Measurements from ENCODE around the gene NAV3. TPM values are rescaled to one million over a fixed set of nuclear protein-coding genes. Genes with fewer than 3 reads are reported as not detected.

Gene NAV3
- total RNA-seq, 1 experiment from 2014 or later = 18.0 TPM

DNA sequence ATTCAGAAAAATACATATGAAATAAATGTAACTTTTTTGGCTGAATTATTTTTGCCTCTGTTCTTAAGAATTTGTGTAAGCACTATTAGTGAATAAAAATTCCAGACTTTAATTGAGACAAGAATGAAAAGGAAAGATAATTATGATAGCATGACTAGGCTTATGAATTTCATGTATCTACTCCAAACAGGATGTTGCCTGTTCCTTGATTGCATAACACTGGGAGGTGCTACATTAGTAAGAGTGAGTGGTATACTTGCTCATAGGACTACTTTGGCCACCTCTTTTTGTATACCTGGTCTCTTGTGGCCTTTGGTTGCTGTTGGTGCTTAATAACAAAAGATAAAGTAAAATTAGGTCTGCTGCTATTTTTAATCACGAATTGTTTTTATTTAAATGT, 112.8 kb downstream of the NAV3 start:
- H3K27ac ChIP-seq (ENCODE audit: low read depth, low read length, poor library complexity, severe bottlenecking) = no peak overlapping the region
- H3K4me3 ChIP-seq (ENCODE audit: low read depth, low read length, poor library complexity, severe bottlenecking) = no peak overlapping the region
- BruUV-seq (replicated peaks) = no TSS peak
- TF ChIP-seq EZH2 (IDR thresholded peaks at IDR 0.05; ENCODE audit: borderline replicate concordance, low read depth, low read length, poor library complexity, severe bottlenecking) = no peak
- TF ChIP-seq, protein P1, sequence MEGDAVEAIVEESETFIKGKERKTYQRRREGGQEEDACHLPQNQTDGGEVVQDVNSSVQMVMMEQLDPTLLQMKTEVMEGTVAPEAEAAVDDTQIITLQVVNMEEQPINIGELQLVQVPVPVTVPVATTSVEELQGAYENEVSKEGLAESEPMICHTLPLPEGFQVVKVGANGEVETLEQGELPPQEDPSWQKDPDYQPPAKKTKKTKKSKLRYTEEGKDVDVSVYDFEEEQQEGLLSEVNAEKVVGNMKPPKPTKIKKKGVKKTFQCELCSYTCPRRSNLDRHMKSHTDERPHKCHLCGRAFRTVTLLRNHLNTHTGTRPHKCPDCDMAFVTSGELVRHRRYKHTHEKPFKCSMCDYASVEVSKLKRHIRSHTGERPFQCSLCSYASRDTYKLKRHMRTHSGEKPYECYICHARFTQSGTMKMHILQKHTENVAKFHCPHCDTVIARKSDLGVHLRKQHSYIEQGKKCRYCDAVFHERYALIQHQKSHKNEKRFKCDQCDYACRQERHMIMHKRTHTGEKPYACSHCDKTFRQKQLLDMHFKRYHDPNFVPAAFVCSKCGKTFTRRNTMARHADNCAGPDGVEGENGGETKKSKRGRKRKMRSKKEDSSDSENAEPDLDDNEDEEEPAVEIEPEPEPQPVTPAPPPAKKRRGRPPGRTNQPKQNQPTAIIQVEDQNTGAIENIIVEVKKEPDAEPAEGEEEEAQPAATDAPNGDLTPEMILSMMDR (conservative IDR thresholded peaks at IDR 0.05; ENCODE audit: low read depth, low read length) = no peak
- no peaks in the 10 kb centered on the region for H3K9me3 ChIP-seq (ENCODE audit: low read depth, low read length, poor library complexity, severe bottlenecking)
- intact Hi-C loops (cut with micrococcal nuclease; ENCODE audit: unreplicated experiment) = no loop called here
- CTCF ChIA-PET = no interaction called here
- peaks cover 44% of the 10 kb centered on the region for H3K4me1 ChIP-seq (ENCODE audit: insufficient read depth, low read length, poor library complexity, severe bottlenecking)
- DNase-seq (ENCODE audit: low spot score) = peak; percentile 69
- no peaks in the 10 kb centered on the region for H3K27me3 ChIP-seq (replicated peaks; ENCODE audit: insufficient read depth, low read depth, low read length, poor library complexity)
- no peaks in the 10 kb centered on the region for H3K36me3 ChIP-seq (ENCODE audit: insufficient read depth, low read length, poor library complexity, severe bottlenecking)
- POLR2A ChIA-PET (ENCODE audit: low non-redundant PET) = no interaction called here

DNA sequence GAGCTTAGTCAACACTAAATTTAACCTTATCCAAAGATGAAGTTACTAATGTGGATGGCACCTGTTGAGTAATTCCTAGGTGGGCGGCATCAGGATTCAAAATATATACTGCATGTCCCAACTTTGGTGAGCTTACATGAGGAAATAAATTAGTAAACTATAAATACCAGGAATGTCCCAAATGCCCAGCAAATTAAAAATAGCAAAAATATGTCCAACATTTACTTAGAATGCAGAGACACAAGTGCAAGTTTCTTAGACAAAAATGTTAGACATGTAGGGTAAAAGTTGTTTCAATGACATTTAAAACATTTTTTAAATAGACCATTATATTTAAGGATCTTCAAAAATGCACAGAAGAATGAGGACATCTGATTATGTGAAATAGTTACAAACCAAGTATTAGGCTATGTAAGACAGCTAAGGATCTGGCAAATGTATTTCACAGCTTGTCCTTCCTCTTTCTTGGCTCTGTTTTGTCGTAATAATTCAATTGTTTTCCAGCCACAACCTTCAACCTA, 115.9 kb downstream of the NAV3 start:
- intact Hi-C loops (cut with micrococcal nuclease; ENCODE audit: unreplicated experiment) = no loop called here
- DNase-seq (ENCODE audit: low spot score) = no peak
- POLR2A ChIA-PET (ENCODE audit: low non-redundant PET) = no interaction called here
- no peaks in the 10 kb centered on the region for H3K36me3 ChIP-seq (ENCODE audit: insufficient read depth, low read length, poor library complexity, severe bottlenecking)
- TF ChIP-seq, protein P1 (conservative IDR thresholded peaks at IDR 0.05; ENCODE audit: low read depth, low read length) = no peak
- TF ChIP-seq EZH2 (IDR thresholded peaks at IDR 0.05; ENCODE audit: borderline replicate concordance, low read depth, low read length, poor library complexity, severe bottlenecking) = no peak
- CTCF ChIA-PET = no interaction called here
- peaks cover 19% of the 10 kb centered on the region for H3K4me1 ChIP-seq (ENCODE audit: insufficient read depth, low read length, poor library complexity, severe bottlenecking)
- no peaks in the 10 kb centered on the region for H3K27me3 ChIP-seq (replicated peaks; ENCODE audit: insufficient read depth, low read depth, low read length, poor library complexity)
- H3K4me3 ChIP-seq (ENCODE audit: low read depth, low read length, poor library complexity, severe bottlenecking) = no peak overlapping the region
- no TSS peak for BruUV-seq (replicated peaks)
- H3K27ac ChIP-seq (ENCODE audit: low read depth, low read length, poor library complexity, severe bottlenecking) = peak overlapping the region; percentile 8
- no peaks in the 10 kb centered on the region for H3K9me3 ChIP-seq (ENCODE audit: low read depth, low read length, poor library complexity, severe bottlenecking)

DNA sequence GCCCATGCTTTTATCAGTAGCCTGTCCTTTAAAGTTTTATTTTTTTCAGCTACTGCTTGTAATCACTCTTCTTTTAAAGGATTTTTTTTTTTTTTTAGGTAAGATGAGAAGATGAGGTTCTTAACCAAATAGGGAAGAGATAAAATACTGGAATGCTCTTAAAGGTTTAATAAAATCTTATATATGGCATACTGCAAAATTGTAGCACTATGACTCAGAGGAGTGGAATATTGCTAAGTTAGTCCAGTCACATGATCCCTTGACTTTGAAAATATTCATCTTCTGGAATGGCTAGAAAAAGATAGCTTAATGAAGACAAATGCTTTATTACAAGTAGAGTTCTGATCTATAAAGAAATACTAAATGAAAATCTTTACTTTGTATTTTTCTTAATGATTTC, 116.6 kb downstream of the NAV3 start:
- CTCF ChIA-PET = no interaction called here
- intact Hi-C loops (cut with micrococcal nuclease; ENCODE audit: unreplicated experiment) = no loop called here
- no peak overlapping the region for H3K4me3 ChIP-seq (ENCODE audit: low read depth, low read length, poor library complexity, severe bottlenecking)
- BruUV-seq (replicated peaks) = no TSS peak
- no peaks in the 10 kb centered on the region for H3K9me3 ChIP-seq (ENCODE audit: low read depth, low read length, poor library complexity, severe bottlenecking)
- TF ChIP-seq EZH2 (IDR thresholded peaks at IDR 0.05; ENCODE audit: borderline replicate concordance, low read depth, low read length, poor library complexity, severe bottlenecking) = no peak
- TF ChIP-seq, protein P1 (conservative IDR thresholded peaks at IDR 0.05; ENCODE audit: low read depth, low read length) = no peak
- H3K36me3 ChIP-seq (ENCODE audit: insufficient read depth, low read length, poor library complexity, severe bottlenecking) = no peaks in the 10 kb centered on the region
- no peaks in the 10 kb centered on the region for H3K27me3 ChIP-seq (replicated peaks; ENCODE audit: insufficient read depth, low read depth, low read length, poor library complexity)
- H3K27ac ChIP-seq (ENCODE audit: low read depth, low read length, poor library complexity, severe bottlenecking) = peak overlapping the region; percentile 8
- H3K4me1 ChIP-seq (ENCODE audit: insufficient read depth, low read length, poor library complexity, severe bottlenecking) = peaks cover 14% of the 10 kb centered on the region
- POLR2A ChIA-PET (ENCODE audit: low non-redundant PET) = no interaction called here
- DNase-seq (ENCODE audit: low spot score) = peak; percentile 18

Data from A673 (cell line).